ENCODE results near the gene WNT5B.

WNT5B gene

GRCh38 chr12:1650978-1651361 is 21.9 kb downstream of the WNT5B start:
- Histone ChIP-seq H3K36me3 (ENCODE audit: control insufficient read depth, insufficient read depth, low read length) (no peaks in the 10 kb centered on the region), H3K4me3 (ENCODE audit: low read length) (no peak overlapping the region), H3K9ac (ENCODE audit: low read length) (no peak overlapping the region)

DNA sequence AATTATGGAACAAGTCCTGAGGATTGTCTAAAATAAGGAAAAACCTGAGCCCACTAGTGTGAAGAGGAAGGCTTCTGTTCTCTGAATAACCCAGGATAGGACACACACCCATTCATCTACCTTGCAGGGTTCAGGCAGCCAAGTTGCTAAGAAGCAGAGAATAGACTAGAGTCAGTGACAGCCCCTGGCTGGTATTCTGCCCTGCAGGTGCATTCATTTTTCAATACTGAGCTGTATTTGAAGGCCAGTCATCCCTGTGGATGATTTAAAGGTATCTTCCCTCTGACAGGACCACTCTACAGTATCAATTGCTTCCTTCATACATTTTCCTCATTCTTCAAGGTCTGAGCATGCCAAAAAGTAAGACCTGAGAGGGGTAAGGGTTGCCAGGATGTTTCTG is 22.9 kb downstream of the WNT5B start:
- Histone ChIP-seq H3K4me1 (ENCODE audit: control insufficient read depth, insufficient read depth, low read length) (peaks cover 15% of the 10 kb centered on the region), H3K4me3 (ENCODE audit: low read length) (no peak overlapping the region), H3K27me3 (ENCODE audit: control insufficient read depth, insufficient read depth, low read length) (no peaks in the 10 kb centered on the region), H3K36me3 (ENCODE audit: control insufficient read depth, insufficient read depth, low read length) (no peaks in the 10 kb centered on the region), H3K9me3 (ENCODE audit: control insufficient read depth, low read length) (no peaks in the 10 kb centered on the region), H3K9ac (ENCODE audit: low read length) (no peak overlapping the region)

More at GRCh38 chr12:1650978-1651361, 21.9 kb downstream of the WNT5B start:
- no peaks in the 10 kb centered on the region for H3K27me3 ChIP-seq (ENCODE audit: control insufficient read depth, insufficient read depth, low read length)
- peaks cover 14% of the 10 kb centered on the region for H3K4me1 ChIP-seq (ENCODE audit: control insufficient read depth, insufficient read depth, low read length)
- no peaks in the 10 kb centered on the region for H3K9me3 ChIP-seq (ENCODE audit: control insufficient read depth, low read length)

DNA sequence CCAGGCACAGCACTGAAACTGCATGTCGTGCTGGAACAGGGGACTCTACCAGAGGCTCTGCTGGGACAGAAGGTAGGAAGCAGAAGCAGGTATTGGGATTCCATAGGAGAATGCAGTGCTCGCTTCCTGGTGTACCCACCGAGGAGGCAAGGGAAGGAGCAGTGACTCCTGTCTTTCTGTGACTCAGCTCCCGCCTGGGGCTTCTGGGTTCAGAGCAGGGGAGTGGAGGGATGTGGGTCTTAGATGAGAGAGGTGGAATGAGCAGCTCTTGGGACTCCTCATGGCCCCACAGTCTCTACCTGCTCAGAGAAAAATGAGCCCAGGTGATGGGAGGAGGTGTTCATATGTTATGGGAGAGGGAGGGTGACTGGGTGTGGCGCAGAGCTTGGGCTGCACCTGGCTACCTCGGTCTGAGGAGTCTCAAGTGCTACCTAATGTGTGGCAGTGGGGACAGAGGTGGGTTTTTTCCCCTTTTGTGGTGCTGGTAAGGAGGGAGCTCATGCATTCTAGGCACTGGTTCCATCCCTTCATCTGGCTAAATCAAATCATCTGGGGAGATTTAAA is 26.3 kb downstream of the WNT5B start:
- H3K4me1 ChIP-seq (ENCODE audit: control insufficient read depth, insufficient read depth, low read length): peaks cover 31% of the 10 kb centered on the region
- no peaks in the 10 kb centered on the region for H3K36me3 ChIP-seq (ENCODE audit: control insufficient read depth, insufficient read depth, low read length)
- H3K27me3 ChIP-seq (ENCODE audit: control insufficient read depth, insufficient read depth, low read length): no peaks in the 10 kb centered on the region
- no peak overlapping the region for H3K9ac ChIP-seq (ENCODE audit: low read length)
- no peaks in the 10 kb centered on the region for H3K9me3 ChIP-seq (ENCODE audit: control insufficient read depth, low read length)
- no peak overlapping the region for H3K4me3 ChIP-seq (ENCODE audit: low read length)

DNA sequence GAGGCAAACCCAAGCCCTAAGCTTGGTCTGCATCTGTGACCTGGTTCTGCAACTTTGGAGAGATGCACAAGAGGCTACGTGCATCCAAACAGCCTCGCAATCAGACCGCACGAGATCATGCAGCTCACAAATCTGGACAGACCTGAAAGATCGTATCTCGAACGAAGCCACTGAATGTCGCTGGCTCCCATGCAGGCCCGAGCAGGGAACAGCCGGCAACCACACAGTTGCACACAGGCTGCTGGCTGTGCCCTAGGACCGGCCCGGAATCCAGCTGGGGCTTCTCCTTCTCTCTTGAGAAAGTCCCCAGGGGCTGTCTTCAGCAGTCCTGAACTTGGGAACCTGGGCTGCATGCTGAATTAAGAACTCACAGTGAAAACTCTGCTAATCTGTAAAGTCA is 27.9 kb downstream of the WNT5B start:
- H3K9ac ChIP-seq (ENCODE audit: low read length): no peak overlapping the region
- H3K4me1 ChIP-seq (ENCODE audit: control insufficient read depth, insufficient read depth, low read length): peaks cover 38% of the 10 kb centered on the region
- H3K27me3 ChIP-seq (ENCODE audit: control insufficient read depth, insufficient read depth, low read length): no peaks in the 10 kb centered on the region
- H3K9me3 ChIP-seq (ENCODE audit: control insufficient read depth, low read length): no peaks in the 10 kb centered on the region
- H3K4me3 ChIP-seq (ENCODE audit: low read length): no peak overlapping the region
- no peaks in the 10 kb centered on the region for H3K36me3 ChIP-seq (ENCODE audit: control insufficient read depth, insufficient read depth, low read length)

- Histone ChIP-seq H3K36me3 (ENCODE audit: control insufficient read depth, insufficient read depth, low read length) (no peaks in the 10 kb centered on the region), H3K9me3 (ENCODE audit: control insufficient read depth, low read length) (no peaks in the 10 kb centered on the region), H3K4me3 (ENCODE audit: low read length) (no peak overlapping the region), H3K4me1 (ENCODE audit: control insufficient read depth, insufficient read depth, low read length) (peaks cover 38% of the 10 kb centered on the region), H3K9ac (ENCODE audit: low read length) (no peak overlapping the region), H3K27me3 (ENCODE audit: control insufficient read depth, insufficient read depth, low read length) (no peaks in the 10 kb centered on the region)
These were observed 28.7 kb downstream of the WNT5B start for GRCh38 chr12:1657688-1658087.

GRCh38 chr12:1660304-1661187 is 31.5 kb downstream of the WNT5B start:
- no peaks in the 10 kb centered on the region for H3K9me3 ChIP-seq (ENCODE audit: control insufficient read depth, low read length)
- peak overlapping the region; percentile 42 for H3K4me3 ChIP-seq (ENCODE audit: low read length)
- H3K9ac ChIP-seq (ENCODE audit: low read length): peak overlapping the region; percentile 40
- no peaks in the 10 kb centered on the region for H3K36me3 ChIP-seq (ENCODE audit: control insufficient read depth, insufficient read depth, low read length)
- peaks cover 33% of the 10 kb centered on the region for H3K4me1 ChIP-seq (ENCODE audit: control insufficient read depth, insufficient read depth, low read length)
- no peaks in the 10 kb centered on the region for H3K27me3 ChIP-seq (ENCODE audit: control insufficient read depth, insufficient read depth, low read length)

- no peak overlapping the region for H3K4me3 ChIP-seq (ENCODE audit: low read length)
- H3K4me1 ChIP-seq (ENCODE audit: control insufficient read depth, insufficient read depth, low read length): peaks cover 35% of the 10 kb centered on the region
- H3K36me3 ChIP-seq (ENCODE audit: control insufficient read depth, insufficient read depth, low read length): no peaks in the 10 kb centered on the region
- peak overlapping the region; percentile 87 for H3K9ac ChIP-seq (ENCODE audit: low read length)
- no peaks in the 10 kb centered on the region for H3K27me3 ChIP-seq (ENCODE audit: control insufficient read depth, insufficient read depth, low read length)
- H3K9me3 ChIP-seq (ENCODE audit: control insufficient read depth, low read length): no peaks in the 10 kb centered on the region
These were observed 32.7 kb downstream of the WNT5B start for GRCh38 chr12:1661553-1662335.

- Histone ChIP-seq H3K4me1 (ENCODE audit: control insufficient read depth, insufficient read depth, low read length) (peaks cover 40% of the 10 kb centered on the region), H3K36me3 (ENCODE audit: control insufficient read depth, insufficient read depth, low read length) (no peaks in the 10 kb centered on the region), H3K9me3 (ENCODE audit: control insufficient read depth, low read length) (no peaks in the 10 kb centered on the region), H3K4me3 (ENCODE audit: low read length) (no peak overlapping the region), H3K9ac (ENCODE audit: low read length) (no peak overlapping the region), H3K27me3 (ENCODE audit: control insufficient read depth, insufficient read depth, low read length) (no peaks in the 10 kb centered on the region)
These were observed 33.9 kb downstream of the WNT5B start for GRCh38 chr12:1662761-1663439.

GRCh38 chr12:1663440-1664132 is 34.6 kb downstream of the WNT5B start:
- Histone ChIP-seq H3K9me3 (ENCODE audit: control insufficient read depth, low read length) (no peaks in the 10 kb centered on the region), H3K4me1 (ENCODE audit: control insufficient read depth, insufficient read depth, low read length) (peaks cover 38% of the 10 kb centered on the region), H3K9ac (ENCODE audit: low read length) (no peak overlapping the region), H3K36me3 (ENCODE audit: control insufficient read depth, insufficient read depth, low read length) (no peaks in the 10 kb centered on the region), H3K4me3 (ENCODE audit: low read length) (no peak overlapping the region), H3K27me3 (ENCODE audit: control insufficient read depth, insufficient read depth, low read length) (no peaks in the 10 kb centered on the region)

DNA sequence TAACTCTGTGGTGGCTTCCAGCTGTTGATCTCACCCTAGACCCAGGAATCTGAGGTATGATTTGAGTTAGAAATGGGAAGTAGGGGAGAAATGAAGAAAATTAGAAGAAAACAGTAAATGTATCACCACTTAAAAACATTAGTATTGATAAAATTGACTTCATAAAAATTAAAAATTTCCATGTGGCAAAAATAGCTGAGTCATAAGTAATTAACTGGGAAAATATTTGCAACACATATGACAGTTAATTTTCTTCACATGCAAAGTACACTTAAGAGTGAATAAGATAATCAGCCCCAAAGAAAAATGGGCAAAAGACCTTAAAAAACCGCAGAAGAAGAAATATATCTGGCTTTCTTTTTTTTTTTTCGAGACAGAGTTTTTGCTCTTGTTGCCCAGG is 36.3 kb downstream of the WNT5B start:
- no peaks in the 10 kb centered on the region for H3K36me3 ChIP-seq (ENCODE audit: control insufficient read depth, insufficient read depth, low read length)
- H3K4me1 ChIP-seq (ENCODE audit: control insufficient read depth, insufficient read depth, low read length): peaks cover 41% of the 10 kb centered on the region
- H3K4me3 ChIP-seq (ENCODE audit: low read length): no peak overlapping the region
- no peaks in the 10 kb centered on the region for H3K27me3 ChIP-seq (ENCODE audit: control insufficient read depth, insufficient read depth, low read length)
- H3K9ac ChIP-seq (ENCODE audit: low read length): no peak overlapping the region
- H3K9me3 ChIP-seq (ENCODE audit: control insufficient read depth, low read length): no peaks in the 10 kb centered on the region

DNA sequence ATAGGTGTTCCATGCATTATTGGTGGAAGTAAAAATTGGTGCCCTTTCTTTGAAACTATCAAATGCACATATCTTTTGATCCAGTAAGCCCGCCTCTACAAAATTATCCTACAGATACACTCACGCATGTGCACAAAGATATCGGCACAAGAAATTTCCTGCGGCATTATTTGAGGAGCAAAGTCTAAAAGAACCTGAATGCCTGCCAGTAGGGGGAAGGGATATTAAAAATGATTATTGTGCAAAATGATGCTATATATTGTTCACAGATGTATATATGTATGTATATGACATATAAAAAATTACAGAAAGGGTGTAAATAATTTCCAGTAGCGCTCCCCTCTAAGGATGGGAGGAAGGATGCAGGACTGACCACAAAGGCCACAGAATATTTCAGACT is 37.2 kb downstream of the WNT5B start:
- H3K27me3 ChIP-seq (ENCODE audit: control insufficient read depth, insufficient read depth, low read length): no peaks in the 10 kb centered on the region
- H3K4me3 ChIP-seq (ENCODE audit: low read length): no peak overlapping the region
- no peak overlapping the region for H3K9ac ChIP-seq (ENCODE audit: low read length)
- H3K9me3 ChIP-seq (ENCODE audit: control insufficient read depth, low read length): no peaks in the 10 kb centered on the region
- H3K4me1 ChIP-seq (ENCODE audit: control insufficient read depth, insufficient read depth, low read length): peaks cover 44% of the 10 kb centered on the region
- no peaks in the 10 kb centered on the region for H3K36me3 ChIP-seq (ENCODE audit: control insufficient read depth, insufficient read depth, low read length)

Measured in mucosa of stomach (tissue), 1 donor.